GM08714 (cell line): ENCODE measurements around the gene BBIP1.

Source experiments
- H3K4me3 ChIP-seq: fragments of 200-500 bp; sonication (Bioruptor generic); 2 replicates; pipeline ENCODE4 v1.5.1; 2014; ENCODE audit warnings: mild to moderate bottlenecking, low read length, inconsistent platforms
- ZNF274 ChIP-seq: IDR thresholded peaks from 2 replicates; pipeline ENCODE4 v1.6.1; 2012; ENCODE audit warnings: mild to moderate bottlenecking, low read depth, low read length

Gene BBIP1

DNA sequence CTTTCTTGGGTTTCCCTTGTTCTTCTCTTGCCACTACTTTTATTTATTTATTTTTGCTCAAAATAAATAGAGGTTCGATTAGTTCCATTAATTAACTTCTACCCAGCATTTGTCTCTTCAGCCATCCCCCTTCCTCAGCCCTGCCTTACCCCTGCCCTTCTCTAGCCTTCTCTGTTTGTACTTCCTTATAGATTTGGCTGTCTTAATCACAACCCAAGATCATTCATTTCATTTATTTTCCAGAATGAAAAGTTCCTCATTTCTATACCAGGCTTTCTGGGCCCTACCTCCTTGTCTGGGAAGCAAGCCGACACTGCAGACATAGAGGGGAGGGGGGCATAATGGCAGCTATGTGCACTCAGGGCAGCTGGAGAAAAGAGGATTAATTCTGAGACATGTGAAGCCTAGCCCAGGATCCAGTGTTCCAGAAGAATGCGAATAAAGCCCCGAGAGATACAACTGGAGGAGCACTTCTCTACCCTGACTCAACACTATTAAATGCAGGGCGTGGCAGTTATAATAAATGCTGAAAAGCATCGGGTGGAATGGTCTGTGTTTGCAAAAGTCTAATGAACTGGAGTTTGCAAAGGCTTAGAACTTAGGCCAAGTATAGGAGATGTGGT, 53.7 kb downstream of the BBIP1 start:
- TF ChIP-seq ZNF274, result no peak
- H3K4me3 ChIP-seq, result peak overlapping the region; percentile 80; the same call in 1 of the 2 replicates

DNA sequence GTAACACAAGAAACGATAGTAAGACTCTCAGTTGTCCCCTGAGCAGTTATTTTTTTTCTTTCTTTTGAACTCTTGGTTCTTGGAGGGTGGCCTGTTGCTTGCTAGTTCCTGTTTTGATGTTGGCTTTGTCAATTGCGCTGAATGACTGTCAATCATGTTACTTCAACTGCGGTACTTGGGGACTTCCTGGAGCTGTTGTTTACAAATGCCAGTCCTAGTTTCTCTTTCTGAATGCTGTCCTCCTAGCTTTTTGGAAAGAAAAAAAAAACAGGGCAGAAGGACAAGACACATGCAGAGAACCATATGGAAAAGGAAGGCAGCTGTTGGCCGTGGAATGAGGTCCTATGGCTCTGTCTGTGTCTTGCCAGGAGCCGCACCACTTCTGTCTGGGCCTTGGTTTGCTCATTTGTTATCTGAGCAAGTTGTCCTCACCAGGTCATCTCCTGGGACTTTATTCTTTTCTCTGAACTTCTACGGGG, 54.3 kb downstream of the BBIP1 start:
- peak overlapping the region; percentile 80; the same call in 1 of the 2 replicates for H3K4me3 ChIP-seq
- no peak for TF ChIP-seq ZNF274

DNA sequence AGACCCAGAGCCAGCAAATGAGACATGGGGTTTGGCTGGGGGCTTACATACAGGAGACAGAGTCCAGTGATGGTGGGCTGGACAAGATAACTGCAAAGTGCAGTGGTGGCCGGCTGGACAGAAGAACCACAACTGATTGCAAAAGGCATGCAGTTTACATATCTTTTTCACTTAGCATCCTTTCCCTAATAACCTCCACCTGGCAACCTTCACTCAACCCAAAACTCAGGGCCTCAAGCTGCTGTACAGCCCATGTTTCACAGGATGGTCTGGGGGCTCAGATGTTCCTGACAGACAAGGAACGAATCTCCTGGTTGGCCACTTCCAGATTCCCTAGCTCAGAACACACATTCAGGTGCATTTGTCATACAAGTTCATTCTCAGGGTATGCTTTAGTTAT, 55.0 kb downstream of the BBIP1 start:
- no peak for TF ChIP-seq ZNF274
- H3K4me3 ChIP-seq, result no peak overlapping the region

DNA sequence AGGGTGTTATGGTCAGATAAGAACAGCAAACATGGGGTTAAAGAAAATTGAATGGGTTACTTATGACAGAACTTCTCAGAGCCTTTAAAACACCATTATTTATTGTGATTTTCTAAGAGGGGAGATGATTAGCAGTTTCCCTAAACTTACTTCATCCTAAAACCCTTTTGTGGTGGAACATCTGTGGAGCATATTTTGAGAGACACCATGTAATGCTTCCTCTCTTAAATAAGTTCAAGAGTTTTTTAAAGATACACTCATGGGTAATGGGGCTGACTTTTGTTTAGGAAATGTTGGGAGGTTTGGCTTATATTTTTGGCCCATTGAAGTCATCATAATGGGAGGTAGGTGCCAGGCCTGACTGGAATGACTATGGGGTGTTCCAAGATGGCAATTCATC, 55.6 kb downstream of the BBIP1 start:
- TF ChIP-seq ZNF274, result no peak
- H3K4me3 ChIP-seq, result no peak overlapping the region

DNA sequence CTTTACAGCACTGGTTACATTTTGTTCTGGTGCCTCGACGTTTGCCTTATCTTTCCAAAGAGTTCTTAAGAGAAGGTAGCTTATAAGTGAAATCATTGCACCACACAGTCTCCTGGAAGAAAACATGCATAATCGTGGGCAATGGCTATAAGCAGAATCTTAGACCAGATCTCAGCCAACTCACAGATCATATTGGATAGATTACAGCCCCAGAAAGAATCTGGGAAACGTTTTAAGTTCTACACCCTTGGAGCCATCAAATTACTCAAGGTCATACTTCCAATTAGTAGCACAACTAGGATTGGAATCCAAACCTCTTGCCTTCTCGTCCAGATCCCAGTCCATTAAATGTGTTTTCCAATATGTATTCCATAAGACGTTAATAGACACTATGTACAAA, 56.0 kb downstream of the BBIP1 start:
- no peak overlapping the region for H3K4me3 ChIP-seq
- TF ChIP-seq ZNF274, result no peak

DNA sequence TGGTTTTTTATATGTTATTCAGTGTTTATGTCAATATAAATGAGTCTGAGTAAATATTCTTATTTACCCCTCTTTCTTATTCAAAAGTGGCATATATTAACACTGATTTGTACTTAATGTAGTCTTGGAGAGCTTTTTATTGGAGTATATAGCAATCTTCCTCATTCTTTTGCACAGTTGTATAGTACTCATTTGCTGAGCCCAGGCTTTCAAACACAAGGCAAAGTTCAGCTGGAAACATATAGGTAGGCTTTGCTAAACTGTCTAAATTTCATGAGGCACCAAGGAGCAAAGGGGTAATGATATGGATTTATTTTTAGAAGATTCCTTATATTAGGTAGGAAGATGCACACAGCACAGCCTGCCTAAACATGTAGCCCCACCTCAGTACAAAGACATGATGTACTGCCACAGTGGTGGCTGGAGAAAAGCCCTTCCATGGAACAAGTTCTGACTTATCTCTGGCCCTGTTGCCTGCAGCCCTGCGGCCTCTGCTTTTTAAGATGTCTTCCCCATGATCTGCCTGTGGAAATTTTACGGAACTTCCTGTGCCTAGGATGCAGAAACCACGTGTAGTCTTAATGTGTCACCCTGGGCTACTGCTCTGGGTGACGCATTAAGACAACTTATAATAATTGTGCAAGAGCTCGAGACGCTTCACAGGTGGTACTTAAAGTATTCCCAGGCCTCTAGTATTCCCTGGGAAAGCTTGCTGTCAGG, 56.9 kb downstream of the BBIP1 start:
- no peak overlapping the region for H3K4me3 ChIP-seq
- TF ChIP-seq ZNF274, result no peak

DNA sequence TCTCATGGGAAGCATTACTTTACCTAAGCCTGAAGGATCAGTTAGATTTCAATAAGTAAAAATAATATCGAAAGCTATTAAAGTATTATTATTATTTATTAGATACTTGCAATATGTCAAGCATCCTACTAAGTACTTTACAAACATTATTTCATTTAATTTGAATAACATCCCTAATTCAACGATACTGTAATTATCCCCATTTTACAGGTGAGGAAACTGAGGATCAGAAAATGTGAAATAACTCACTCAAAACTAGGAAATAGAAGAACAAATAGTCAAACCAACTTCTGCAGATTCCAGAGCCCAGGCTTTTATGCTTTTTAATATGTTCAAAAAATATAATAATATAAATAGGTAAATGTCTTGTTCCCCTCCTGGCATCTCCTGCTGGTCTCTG, 57.5 kb downstream of the BBIP1 start:
- peak overlapping the region; percentile 20; the same call in 1 of the 2 replicates for H3K4me3 ChIP-seq
- no peak for TF ChIP-seq ZNF274

DNA sequence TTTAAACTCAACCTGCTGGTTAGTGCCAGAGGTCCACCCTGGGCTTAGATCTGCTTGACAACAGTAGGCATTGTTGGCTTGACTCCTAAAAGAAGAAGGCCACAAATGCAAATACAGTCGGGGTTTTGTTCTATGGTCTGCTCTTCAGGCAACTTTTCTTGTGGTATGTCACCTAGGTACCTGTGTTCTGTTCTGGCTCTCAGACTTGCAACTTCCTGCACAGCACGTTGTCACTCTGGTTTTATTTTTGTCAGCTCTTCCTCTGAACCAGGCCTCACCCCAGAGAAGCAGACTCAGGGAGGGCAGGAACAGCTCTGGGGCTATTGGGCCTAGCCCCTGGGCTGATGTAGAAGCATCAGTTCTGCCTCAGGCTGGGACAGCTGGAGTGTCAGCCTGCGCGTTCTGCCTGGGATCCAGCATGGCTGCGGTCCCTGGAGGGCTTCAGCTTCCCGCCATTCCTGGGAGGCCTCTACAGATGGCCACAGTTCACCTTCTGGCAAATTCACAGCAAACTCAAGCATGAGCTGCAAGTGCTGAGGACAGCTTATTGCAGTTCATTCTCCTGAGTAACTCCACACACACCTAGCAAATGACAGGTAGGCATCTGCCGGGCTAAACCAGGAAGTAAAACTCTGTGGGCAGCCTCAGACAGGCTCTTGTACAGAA, 58.3 kb downstream of the BBIP1 start:
- H3K4me3 ChIP-seq, result no peak overlapping the region; the same call in 1 of the 2 replicates
- TF ChIP-seq ZNF274, result no peak

DNA sequence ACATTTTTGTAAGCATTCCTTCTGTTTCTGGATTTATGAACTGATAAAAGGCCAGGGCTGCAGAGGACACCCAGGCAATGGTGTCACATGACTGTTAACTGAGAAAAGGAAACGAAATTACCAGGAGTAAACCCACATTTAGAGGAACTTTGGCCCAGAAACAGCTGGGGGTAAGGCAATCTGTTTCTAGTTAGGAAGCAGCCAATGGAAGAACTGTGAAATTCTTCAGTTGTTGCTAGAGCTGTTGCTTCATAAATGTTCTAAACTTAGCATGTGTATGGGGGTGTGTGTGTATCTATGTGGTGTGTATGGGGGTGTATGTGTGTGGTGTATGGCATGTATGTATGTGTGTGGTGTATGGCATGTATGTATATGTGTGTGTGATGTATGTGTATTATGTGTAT, 59.0 kb downstream of the BBIP1 start:
- H3K4me3 ChIP-seq, result no peak overlapping the region
- no peak for TF ChIP-seq ZNF274

DNA sequence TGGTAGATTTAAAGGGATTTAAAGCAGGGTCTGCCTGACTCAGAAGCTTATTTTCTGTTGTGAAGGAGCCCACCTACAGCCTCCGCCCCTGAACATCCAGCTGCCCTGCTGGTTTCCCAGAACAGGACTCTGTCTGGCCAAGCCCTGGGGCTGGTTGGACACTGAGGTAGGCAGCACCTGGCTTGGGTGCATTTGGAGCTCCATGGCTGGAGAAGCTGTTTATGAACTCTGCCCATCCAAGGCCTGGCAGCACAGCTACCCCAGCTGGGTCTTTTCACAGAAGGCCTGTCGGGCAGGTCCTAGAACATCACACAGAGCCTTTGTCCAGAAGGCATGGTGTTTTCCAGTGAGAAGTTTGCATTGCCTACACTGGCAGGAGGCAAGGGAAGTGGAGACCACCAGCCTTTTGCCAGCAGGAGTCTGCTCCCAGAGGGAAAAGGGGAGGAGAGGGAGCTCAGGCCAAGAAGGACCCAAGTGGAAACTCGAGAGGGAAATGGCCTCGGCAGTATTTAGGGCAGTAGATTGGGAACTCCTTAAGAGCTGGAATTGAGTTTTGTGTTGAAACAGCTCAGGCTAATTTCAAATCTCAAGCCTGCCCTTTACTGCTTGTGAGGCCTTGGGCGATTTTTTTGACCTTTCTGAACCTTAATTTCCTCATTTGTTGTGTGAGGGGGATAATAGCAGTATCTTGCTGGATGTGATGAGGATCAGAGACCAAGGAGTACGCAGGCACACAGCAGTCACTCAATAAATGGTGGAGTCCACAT, 59.6 kb downstream of the BBIP1 start:
- no peak overlapping the region for H3K4me3 ChIP-seq
- TF ChIP-seq ZNF274, result no peak

DNA sequence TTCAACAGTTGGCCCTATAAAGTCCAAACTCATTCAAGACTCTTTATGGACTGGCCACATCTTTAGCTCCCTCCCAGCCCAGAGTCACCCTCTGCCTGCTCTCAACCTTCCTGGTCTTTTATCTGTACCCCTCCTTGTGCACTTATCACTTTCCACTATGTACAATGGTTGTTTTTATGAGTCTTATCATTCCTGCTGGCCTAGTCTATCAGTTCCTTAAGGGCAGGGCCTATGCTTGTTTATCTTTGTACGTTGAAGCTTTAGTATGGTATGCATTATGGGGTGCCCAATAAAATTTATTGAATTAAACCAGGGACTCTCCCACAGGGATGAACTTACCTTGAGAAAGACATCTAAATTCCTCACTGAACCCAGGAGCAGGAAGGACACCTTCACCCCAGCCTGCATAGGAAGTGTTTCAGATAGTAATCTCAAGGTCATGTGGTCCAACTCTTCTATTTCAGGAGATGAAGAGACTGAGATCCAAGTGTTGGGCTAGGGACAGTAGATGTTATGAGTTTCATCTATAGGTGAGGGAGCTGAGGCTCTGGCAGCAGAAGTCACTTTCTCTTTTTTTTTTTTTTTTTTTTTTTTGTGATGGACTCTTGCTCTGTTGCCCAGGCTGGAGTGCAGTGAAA, 60.6 kb downstream of the BBIP1 start:
- H3K4me3 ChIP-seq, result no peak overlapping the region
- no peak for TF ChIP-seq ZNF274

DNA sequence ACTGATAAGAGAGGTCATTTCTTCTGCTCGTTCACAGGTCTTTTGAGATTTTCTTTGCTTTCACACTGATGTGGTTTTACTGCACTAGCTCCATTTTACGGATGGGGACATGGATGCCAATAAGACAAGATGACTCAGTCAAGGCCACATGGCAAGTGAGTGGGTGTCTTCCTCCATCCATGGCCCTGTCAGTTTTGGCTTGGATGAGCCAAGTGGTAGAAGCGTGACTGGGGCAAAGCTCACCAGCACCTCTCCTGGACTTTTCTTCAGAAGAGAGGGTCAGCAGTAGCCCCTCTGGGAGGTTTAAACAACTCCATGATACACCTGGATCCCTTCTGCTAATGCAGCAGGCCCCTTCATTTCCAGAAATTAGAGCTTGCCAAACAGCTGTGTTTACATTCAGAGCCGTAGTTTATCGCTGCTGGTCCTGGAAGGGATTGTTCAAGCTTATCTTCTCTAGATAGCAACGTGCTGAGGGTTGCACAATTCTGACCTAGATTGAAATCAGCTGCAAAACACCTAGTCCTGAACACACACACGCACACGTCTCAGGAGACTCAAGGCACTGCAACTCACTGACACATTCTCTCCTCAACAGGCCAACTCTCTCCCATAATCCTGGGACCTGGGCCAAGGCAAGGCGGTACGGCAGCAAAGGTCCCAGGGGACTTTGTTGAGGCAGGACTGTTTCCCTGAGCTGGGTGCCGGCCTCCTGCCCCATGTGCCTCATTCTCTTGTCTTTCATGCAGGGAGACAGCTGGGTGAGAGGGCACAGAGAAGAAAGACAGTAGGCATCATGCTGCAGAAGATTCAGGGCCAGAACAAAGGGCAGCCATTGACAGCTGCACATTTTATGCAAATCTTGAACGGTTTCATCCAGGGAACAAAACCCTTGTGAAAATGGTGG, 61.5 kb downstream of the BBIP1 start:
- H3K4me3 ChIP-seq, result no peak overlapping the region
- no peak for TF ChIP-seq ZNF274

DNA sequence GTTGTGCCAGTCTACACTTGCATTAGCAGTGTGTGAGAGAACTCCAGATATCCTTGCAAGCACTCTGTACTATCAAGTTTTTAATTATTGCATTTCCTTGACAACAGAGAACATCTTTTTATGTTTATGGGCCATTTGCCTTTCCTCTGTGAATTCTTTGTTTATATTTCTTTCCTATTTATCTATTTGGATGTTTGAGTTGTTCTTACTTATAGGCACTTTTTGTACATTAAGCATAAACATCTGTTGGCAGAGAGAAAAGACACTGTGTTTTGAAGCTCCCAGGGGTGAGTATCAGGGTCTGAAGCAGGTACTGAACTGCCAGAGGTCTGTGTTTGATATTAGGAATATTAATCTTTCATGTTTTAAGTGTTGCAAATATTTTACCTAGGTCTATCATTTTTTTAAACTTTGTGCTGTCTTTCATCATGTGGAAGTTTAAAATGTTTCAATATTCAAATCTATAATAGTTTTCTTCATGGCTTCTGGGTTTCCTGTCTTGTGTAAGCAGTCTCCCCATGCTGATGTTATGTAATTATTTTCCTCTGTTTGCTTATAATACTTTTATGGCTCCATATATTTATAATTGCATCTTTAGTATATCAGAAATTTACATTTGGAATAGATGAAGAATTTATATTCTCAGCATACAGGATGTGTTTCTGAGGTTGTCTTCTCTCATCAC, 64.9 kb downstream of the BBIP1 start:
- TF ChIP-seq ZNF274, result no peak
- no peak overlapping the region for H3K4me3 ChIP-seq
